Upper lobe of right lung (tissue), 1 donor: ENCODE results near the gene FARP2. TPM values are rescaled to one million over a fixed set of nuclear protein-coding genes. Genes with fewer than 3 reads are reported as not detected.
A peak's percentile ranks its signal among the peaks of the same experiment; 100 is the strongest.
"Not testable (repeated sequence)": the region's sequence is repeated elsewhere in the genome, so short reads cannot be mapped to it uniquely, and the experiment has no call there.

ENCODE experiments used
- ATAC-seq: fragments of 200-7000 bp; cut with Tn5 transposase; one replicate; pipeline ENCODE4 v1.9.1; 2020; ENCODE audit warnings: mild to moderate bottlenecking, moderate library complexity
- DNase-seq: peaks from one replicate; pipeline ENCODE4 v3.0.0-alpha.2; 2020
- H3K27ac ChIP-seq: fragments of 200-600 bp; one replicate; pipeline ENCODE4 v1.8.0; 2022
- H3K27me3 ChIP-seq: fragments of 200-600 bp; one replicate; pipeline ENCODE4 v1.8.0; 2022; ENCODE audit warnings: mild to moderate bottlenecking
- H3K36me3 ChIP-seq: fragments of 200-600 bp; one replicate; pipeline ENCODE4 v1.8.0; 2022
- H3K4me1 ChIP-seq: fragments of 200-600 bp; one replicate; pipeline ENCODE4 v1.8.0; 2022
- H3K4me3 ChIP-seq: fragments of 200-600 bp; one replicate; pipeline ENCODE4 v1.8.0; 2022; ENCODE audit warnings: mild to moderate bottlenecking
- H3K9me3 ChIP-seq: fragments of 200-600 bp; one replicate; pipeline ENCODE4 v1.8.0; 2022
- CTCF ChIP-seq: fragments of 200-600 bp; IDR thresholded peaks from one replicate; pipeline ENCODE4 v1.8.0; 2022; ENCODE audit warnings: antibody characterized with exemption
- intact Hi-C: fragments of 100-400 bp; cut with DNase I; formaldehyde crosslinking; loops from one replicate; pipeline ENCODE4 v1.11.0; 2022
- total RNA-seq: library from RNA; stranded (reverse); fragmentation: NEBNext Ultra II Directional; extraction: Animal tissue kit (Norgen Biotek cat#: 25700); gene quantifications from one replicate; pipeline ENCODE4 v1.2.1, GENCODE V29; 2021
- donor health status: DM: no; HTN: yes; CAD: no; lungs with severe emphysema.

Gene FARP2
- total RNA-seq, 1 donor from 2014 or later, result 48.6 TPM

DNA sequence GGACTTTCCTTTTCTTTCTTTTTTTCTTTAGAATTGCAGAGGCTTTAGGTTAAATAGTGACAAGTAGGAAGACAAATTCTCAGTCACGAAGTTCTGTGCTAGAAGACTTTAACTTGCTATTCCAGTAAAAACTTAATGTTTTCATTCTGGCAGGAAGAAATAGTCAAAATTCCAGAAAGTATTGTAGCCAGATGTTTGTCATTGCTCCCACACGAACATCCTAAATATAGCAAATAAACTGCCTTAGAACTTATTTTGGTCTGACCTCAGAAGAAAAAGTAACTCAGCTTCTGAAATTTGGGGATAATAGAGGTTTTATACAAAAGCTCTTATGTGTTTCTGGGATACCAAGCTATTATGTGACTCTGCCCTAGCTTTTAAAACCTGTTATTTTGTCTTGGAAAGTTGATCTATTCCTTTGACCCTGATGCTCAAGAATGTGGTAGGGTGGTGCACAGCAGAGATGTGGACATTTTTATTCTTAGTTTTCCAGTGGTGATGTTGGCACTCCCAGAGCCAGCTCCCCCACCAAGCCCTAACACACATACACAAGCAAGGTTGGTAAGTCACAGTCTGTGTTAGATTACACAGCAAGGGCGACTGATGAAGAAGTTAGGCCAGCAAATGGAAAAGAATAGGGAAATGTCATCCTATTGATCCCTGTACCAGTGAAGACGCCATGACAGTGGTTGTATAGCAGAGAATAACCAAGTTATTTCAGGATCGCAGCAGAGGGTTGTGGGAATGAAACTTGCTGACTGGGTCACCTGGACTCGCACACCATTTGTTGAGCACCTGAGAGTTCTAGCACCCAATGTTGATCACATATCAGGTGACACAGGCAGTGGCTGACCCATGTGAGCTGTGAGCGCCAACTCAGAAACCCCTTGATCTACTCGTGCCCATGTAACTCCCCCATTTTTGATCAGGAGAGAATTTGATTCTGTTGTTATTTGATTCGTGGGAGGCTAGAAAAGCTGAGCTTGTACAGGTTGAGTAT, 23.7 kb downstream of the FARP2 start:
- Histone ChIP-seq H3K4me3 (no peak overlapping the region), H3K27me3 (no peaks in the 10 kb centered on the region), H3K27ac (peak overlapping the region; percentile 59), H3K4me1 (peaks cover 32% of the 10 kb centered on the region), H3K36me3 (peaks cover 5% of the 10 kb centered on the region), H3K9me3 (no peaks in the 10 kb centered on the region)
- no peak for ATAC-seq
- DNase-seq, result no peak
- intact Hi-C loops, result no loop called here
- TF ChIP-seq CTCF, result no peak

DNA sequence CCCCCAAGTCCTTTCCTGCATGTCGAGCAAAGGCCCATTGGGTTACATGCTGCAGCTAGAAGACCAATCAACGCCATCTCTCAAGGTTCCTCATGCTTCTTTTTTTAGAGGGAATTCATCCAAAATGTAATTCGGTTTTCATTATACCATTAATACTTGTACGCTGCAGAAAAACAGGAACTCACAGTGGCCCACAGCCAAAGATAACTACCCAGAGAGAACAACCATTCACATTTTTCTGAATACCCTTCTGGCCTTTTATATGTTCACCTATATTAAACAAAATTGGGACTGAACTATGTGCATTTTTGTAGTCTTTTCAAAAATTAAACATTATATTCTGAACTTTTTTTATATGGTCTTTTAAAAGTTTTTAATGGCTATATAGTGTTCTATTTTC, 25.8 kb downstream of the FARP2 start:
- no peak for TF ChIP-seq CTCF
- intact Hi-C loops, result no loop called here
- Histone ChIP-seq H3K4me1 (peaks cover 32% of the 10 kb centered on the region), H3K27ac (no peak overlapping the region), H3K36me3 (peaks cover 5% of the 10 kb centered on the region), H3K27me3 (no peaks in the 10 kb centered on the region), H3K9me3 (no peaks in the 10 kb centered on the region), H3K4me3 (no peak overlapping the region)
- ATAC-seq (no peak), DNase-seq (no peak)

- H3K4me3 ChIP-seq, H3K9me3 ChIP-seq, H3K27ac ChIP-seq, H3K27me3 ChIP-seq, H3K36me3 ChIP-seq, DNase-seq, H3K4me1 ChIP-seq, intact Hi-C loops, ATAC-seq: not testable (repeated sequence)
These were observed 29.4 kb downstream of the FARP2 start for GRCh38 chr2:241385450-241385849.

DNA sequence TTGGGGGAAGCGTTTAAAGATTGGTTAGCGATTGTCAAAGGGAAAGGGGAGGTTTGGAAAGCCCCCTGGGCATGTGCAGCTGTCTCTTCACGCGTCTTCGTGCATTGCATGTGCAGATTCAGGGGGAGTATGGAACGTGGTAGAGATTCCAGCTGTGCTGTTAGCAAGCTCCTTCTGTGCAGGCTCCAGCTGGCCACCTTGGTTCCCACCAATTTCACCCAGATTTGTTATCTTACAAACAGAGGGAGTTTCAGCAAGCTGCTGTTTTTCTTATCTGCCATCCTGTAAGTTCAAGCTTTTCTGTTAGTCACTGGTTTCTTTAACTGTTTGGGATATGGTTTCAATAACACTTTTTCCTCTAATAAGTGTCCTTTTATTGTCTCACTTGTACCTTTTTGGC, 30.4 kb downstream of the FARP2 start:
- H3K4me1 ChIP-seq, result peaks cover 4% of the 10 kb centered on the region
- no peaks in the 10 kb centered on the region for H3K9me3 ChIP-seq
- no peak overlapping the region for H3K27ac ChIP-seq
- intact Hi-C loops, result no loop called here
- peaks cover 5% of the 10 kb centered on the region for H3K36me3 ChIP-seq
- H3K27me3 ChIP-seq, result no peaks in the 10 kb centered on the region
- DNase-seq, result no peak
- H3K4me3 ChIP-seq, result no peak overlapping the region
- TF ChIP-seq CTCF, result no peak
- ATAC-seq, result no peak

DNA sequence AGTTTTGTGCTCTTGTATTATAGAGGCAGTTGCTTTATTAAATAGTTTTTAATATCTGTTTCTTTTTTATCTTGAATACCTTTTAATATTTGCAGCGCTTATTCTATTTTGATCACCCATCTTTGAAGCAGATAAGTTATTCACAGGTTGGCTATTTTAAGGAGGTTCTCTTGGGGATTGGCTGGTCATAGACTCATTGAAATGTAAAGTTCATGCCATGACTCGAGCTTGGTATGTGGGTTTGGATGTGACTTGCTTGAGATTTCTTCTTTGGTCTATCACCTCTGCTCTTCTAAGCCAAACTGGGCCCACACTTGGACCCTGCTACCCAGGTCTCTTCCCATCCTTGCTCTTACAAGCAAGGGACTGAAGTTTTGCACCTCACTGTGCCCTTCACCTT, 33.6 kb downstream of the FARP2 start:
- DNase-seq (no peak), ATAC-seq (no peak)
- no peaks in the 10 kb centered on the region for H3K27me3 ChIP-seq
- intact Hi-C loops, result no loop called here
- no peaks in the 10 kb centered on the region for H3K9me3 ChIP-seq
- H3K4me1 ChIP-seq, result no peaks in the 10 kb centered on the region
- H3K27ac ChIP-seq, result no peak overlapping the region
- H3K4me3 ChIP-seq, result no peak overlapping the region
- TF ChIP-seq CTCF, result no peak
- no peaks in the 10 kb centered on the region for H3K36me3 ChIP-seq
